Measurements from ENCODE around the gene UGT8.
"Not testable (repeated sequence)": the region's sequence is repeated elsewhere in the genome, so short reads cannot be mapped to it uniquely, and the experiment has no call there.

UGT8 gene, protein sequence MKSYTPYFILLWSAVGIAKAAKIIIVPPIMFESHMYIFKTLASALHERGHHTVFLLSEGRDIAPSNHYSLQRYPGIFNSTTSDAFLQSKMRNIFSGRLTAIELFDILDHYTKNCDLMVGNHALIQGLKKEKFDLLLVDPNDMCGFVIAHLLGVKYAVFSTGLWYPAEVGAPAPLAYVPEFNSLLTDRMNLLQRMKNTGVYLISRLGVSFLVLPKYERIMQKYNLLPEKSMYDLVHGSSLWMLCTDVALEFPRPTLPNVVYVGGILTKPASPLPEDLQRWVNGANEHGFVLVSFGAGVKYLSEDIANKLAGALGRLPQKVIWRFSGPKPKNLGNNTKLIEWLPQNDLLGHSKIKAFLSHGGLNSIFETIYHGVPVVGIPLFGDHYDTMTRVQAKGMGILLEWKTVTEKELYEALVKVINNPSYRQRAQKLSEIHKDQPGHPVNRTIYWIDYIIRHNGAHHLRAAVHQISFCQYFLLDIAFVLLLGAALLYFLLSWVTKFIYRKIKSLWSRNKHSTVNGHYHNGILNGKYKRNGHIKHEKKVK

DNA sequence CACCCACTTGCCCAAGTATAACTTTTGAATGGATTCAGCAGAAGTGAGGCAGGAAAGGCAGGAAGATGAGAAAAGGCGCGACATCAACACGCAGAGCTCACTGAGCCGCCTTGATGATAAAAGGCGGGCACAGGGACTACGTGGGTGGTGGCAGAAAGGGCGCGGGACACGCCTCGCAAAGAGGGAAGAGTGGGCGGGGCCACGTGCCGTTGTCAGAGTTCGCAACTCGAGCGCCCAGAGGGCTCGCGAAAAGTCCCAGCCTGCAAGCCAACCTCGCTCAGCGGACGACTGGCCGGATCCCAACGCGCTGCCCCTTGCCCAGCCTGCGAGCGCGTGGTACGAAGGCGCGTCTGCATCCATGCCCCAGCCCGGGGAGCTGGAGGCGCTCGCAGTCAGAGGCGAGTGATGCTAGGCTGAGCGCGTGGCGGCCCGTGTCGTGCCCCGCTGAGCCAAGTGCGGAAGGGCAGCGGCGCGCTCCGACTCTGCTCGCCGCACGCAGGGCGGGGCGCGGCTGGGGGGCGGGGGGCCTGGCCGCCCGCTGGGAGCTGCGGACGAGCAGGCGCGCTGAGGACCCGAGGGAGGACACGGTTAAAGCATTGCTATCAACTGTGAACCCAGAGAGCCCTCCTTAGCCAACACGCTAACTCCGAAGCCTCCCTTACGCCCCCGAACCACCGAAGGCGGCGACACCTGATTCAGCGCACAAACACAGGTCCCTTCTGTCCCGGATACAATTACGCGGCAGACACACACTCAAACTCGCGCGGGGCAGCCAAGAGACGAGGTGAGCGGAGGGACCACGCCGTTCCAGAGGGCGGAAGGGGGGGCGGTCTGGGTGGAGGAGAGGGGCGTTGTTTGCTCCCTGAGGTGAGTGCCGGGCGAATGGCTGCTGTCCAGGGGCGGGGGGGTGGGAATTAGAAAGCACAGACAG is at the start of gene UGT8:
Gene UGT8 (plus strand): TSS at position 617 of the 931 bp plus-strand sequence. CDS start 24,074 bp downstream, outside the sequence.
- TF ChIP-seq ZNF274 (IDR thresholded peaks at IDR 0.05; ENCODE audit: low read depth, low read length) = no peak
- H3K4me3 ChIP-seq (ENCODE audit: low read length) = peak within 1 kb of the TSS; percentile 67

GRCh38 chr4:114549638-114550037 is 49.0 kb upstream of the UGT8 start:
- TF ChIP-seq ZNF274 (IDR thresholded peaks at IDR 0.05; ENCODE audit: low read depth, low read length) = no peak

DNA sequence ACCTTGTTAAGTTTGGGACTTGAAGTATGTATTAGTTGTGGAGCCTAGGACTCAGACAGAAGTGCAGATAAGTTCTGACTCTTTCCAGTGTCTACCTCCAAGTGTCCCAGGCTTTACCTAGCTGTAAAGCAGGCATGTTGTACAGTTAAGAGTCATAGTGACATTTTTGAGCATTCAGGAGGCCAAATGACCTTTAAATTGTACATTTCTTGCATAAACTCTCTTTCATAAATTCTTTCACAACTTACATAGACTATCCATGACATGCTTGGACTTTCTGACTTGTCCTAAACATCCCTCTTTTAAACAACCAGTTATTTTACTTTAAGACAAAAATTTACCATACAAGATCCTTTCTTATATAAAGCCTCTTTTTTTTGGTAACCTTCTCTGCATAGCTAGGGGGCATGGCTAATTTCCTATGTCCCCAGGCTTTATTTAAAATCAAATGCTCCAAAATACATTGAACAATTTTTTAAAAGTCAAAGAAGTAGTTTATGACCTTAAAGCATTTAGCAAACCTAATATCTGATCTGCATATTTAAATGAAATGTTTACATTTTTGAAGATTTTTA is 40.1 kb upstream of the UGT8 start:
- no peak for TF ChIP-seq ZNF274 (IDR thresholded peaks at IDR 0.05; ENCODE audit: low read depth, low read length)
- H3K4me3 ChIP-seq (ENCODE audit: low read length) = no peak overlapping the region

More at GRCh38 chr4:114549638-114550037, 49.0 kb upstream of the UGT8 start:
- H3K4me3 ChIP-seq (ENCODE audit: low read length) = no peak overlapping the region

- no peak overlapping the region for H3K4me3 ChIP-seq (ENCODE audit: low read length)
- no peak for TF ChIP-seq ZNF274 (IDR thresholded peaks at IDR 0.05; ENCODE audit: low read depth, low read length)
These were observed 37.0 kb upstream of the UGT8 start for GRCh38 chr4:114561590-114561989.

GRCh38 chr4:114562176-114562904 is 36.3 kb upstream of the UGT8 start:
- no peak overlapping the region for H3K4me3 ChIP-seq (ENCODE audit: low read length)
- TF ChIP-seq ZNF274 (IDR thresholded peaks at IDR 0.05; ENCODE audit: low read depth, low read length) = no peak

- H3K4me3 ChIP-seq (ENCODE audit: low read length) = no peak overlapping the region
- TF ChIP-seq ZNF274 (IDR thresholded peaks at IDR 0.05; ENCODE audit: low read depth, low read length) = no peak
These were observed 34.9 kb upstream of the UGT8 start for GRCh38 chr4:114563536-114564315.

DNA sequence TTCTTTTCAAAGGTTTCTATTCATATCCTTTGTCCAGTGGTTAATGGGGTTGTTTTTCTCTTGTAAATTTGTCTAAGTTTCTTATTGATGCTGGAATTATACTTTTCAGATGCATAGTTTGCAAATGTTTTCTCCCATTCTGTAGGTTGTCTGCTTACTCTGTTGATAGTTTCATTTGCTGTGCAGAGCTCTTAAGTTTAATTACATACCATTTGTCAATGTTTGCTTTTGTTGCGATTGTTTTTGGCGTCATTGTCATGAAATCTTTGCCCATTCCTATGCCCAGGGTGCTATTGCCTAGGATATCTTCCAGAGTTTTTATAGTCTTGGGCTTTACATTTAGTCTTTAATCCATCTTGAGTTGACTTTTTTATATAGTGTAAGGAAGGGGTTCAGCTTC is 21.2 kb upstream of the UGT8 start:
- H3K4me3 ChIP-seq (ENCODE audit: low read length) = no peak overlapping the region
- no peak for TF ChIP-seq ZNF274 (IDR thresholded peaks at IDR 0.05; ENCODE audit: low read depth, low read length)

DNA sequence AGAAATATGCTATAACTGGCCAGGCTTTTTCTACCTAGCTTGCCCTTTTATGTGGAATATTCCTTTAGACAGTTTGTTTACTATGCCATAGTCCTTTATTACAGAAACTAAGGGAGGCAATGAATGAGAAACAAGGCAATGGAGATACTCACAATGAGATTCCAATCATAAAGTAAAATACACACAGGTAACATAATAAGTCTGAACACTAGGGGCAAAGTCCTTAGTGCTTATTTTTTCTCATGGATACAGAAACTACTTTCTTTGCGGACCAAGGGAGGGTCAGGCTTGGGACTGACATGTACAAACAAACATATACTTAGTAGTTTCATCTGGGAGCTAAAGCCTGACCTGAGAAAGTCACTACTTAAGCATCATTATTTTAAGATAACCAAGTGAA is 16.0 kb upstream of the UGT8 start:
- TF ChIP-seq ZNF274 (IDR thresholded peaks at IDR 0.05; ENCODE audit: low read depth, low read length) = no peak
- H3K4me3 ChIP-seq (ENCODE audit: low read length) = no peak overlapping the region

DNA sequence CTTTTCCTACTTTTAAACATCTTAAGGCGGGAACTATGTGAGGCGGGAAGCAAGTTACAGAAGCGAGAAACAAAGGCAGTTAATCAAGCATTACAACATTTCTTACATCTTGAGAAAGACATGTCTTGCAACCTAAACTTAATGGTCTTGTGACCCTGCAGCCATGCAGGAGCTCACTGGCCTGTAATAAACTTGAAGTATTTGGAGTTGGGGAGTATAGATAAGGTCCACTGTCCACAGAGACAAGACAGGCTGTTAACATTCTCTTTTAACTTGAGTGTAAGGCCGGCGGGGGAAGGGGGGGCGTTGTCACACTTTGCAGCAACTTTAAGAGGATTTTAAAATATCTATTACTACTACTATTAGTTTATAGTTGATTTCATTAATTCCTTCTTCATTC is 10.3 kb upstream of the UGT8 start:
- no peak overlapping the region for H3K4me3 ChIP-seq (ENCODE audit: low read length)
- TF ChIP-seq ZNF274 (IDR thresholded peaks at IDR 0.05; ENCODE audit: low read depth, low read length) = no peak

DNA sequence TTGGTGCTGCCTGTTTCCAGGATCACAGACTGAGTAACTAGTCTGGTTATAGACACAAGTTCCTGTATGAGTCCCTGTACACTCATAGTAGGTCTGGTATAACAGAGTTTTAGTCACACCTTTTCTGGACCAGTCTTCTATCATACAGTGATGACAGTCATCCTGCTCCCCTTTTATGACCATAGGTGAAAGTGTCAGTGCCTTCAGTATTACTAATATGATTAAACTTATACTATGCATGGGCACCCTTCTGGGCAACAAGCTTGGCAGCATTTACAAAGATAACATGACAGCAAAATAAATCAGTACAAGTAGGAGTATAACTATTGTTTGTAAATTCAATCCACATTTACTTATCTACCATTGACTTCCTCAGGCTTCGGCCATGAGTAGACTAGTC is 8.2 kb upstream of the UGT8 start:
- H3K4me3 ChIP-seq (ENCODE audit: low read length) = not testable (repeated sequence)

GRCh38 chr4:114593526-114593925 is 5.1 kb upstream of the UGT8 start:
- no peak overlapping the region for H3K4me3 ChIP-seq (ENCODE audit: low read length)
- TF ChIP-seq ZNF274 (IDR thresholded peaks at IDR 0.05; ENCODE audit: low read depth, low read length) = no peak

GRCh38 chr4:114595207-114595606 is 3.4 kb upstream of the UGT8 start:
- no peak for TF ChIP-seq ZNF274 (IDR thresholded peaks at IDR 0.05; ENCODE audit: low read depth, low read length)

GRCh38 chr4:114595921-114596320 is 2.7 kb upstream of the UGT8 start:
- no peak for TF ChIP-seq ZNF274 (IDR thresholded peaks at IDR 0.05; ENCODE audit: low read depth, low read length)

More at GRCh38 chr4:114595207-114595606, 3.4 kb upstream of the UGT8 start:
- H3K4me3 ChIP-seq (ENCODE audit: low read length) = no peak overlapping the region

More at GRCh38 chr4:114595921-114596320, 2.7 kb upstream of the UGT8 start:
- no peak overlapping the region for H3K4me3 ChIP-seq (ENCODE audit: low read length)
